H1 (cell line): ENCODE data around the gene EPHB1. TPM values are rescaled to one million over a fixed set of nuclear protein-coding genes. Genes with fewer than 3 reads are reported as not detected.

Experiments
- CTCF ChIA-PET: fragments of 300-600 bp; sonication (Branson Sonifier 250); formaldehyde crosslinking; loops from one replicate; lab custom pipeline; 2021; ENCODE audit not compliant: partially characterized antibody; lab: Charles Lee
- POLR2A ChIA-PET: fragments of 300-600 bp; sonication (Branson Sonifier 250); formaldehyde crosslinking; loops from one replicate; lab custom pipeline; 2021; ENCODE audit warnings: inconsistent platforms; ENCODE audit not compliant: partially characterized antibody; lab: Charles Lee
- DNase-seq, 2 experiments: peaks; one replicate each; pipeline versions ENCODE4 v3.0.0 to v3.0.0-alpha.2; 2010 to 2022; ENCODE audit warnings: low spot score in 2 of 2, low read depth in 1 of 2, mixed read lengths in 1 of 2
- FAIRE-seq: peaks from 2 replicates; lab custom pipeline; 2011; peaks lifted over from hg19 to GRCh38; lab: Jason Lieb, UNC
- H2AFZ ChIP-seq: 2 replicates; pipeline ENCODE4 v1.8.1; 2012; ENCODE audit warnings: low read length, inconsistent platforms
- H2AK5ac ChIP-seq: 2 replicates; pipeline ENCODE4 v1.6.1; 2013; ENCODE audit warnings: low read depth, low read length
- H2BK120ac ChIP-seq: replicated peaks from 2 replicates; pipeline ENCODE3; 2013; ENCODE audit warnings: low read depth, low read length, inconsistent platforms
- H2BK12ac ChIP-seq: 2 replicates; pipeline ENCODE4 v1.6.1; 2013; ENCODE audit warnings: low read depth, low read length
- H2BK15ac ChIP-seq: 2 replicates; pipeline ENCODE4 v1.6.1; 2013; ENCODE audit warnings: low read length
- H2BK20ac ChIP-seq: 2 replicates; pipeline ENCODE4 v1.6.1; 2013; ENCODE audit warnings: low read length
- H2BK5ac ChIP-seq: 2 replicates; pipeline ENCODE4 v1.6.1; 2013; ENCODE audit warnings: low read depth, low read length
- H3K14ac ChIP-seq: 2 replicates; pipeline ENCODE4 v1.6.1; 2013; ENCODE audit warnings: inconsistent platforms; ENCODE audit not compliant: insufficient read length
- H3K18ac ChIP-seq: 2 replicates; pipeline ENCODE4 v1.6.1; 2013; ENCODE audit warnings: low read length; ENCODE audit errors: extremely low read depth
- H3K23ac ChIP-seq: 2 replicates; pipeline ENCODE4 v1.6.1; 2013; ENCODE audit warnings: inconsistent platforms; ENCODE audit not compliant: insufficient read length
- H3K23me2 ChIP-seq: 2 replicates; pipeline ENCODE4 v1.6.1; 2013; ENCODE audit warnings: low read depth, low read length
- H3K27ac ChIP-seq: 2 replicates; pipeline ENCODE4 v1.6.1; 2011; ENCODE audit warnings: low read depth, low read length, inconsistent platforms
- H3K27me3 ChIP-seq, 4 experiments: replicated peaks in 1 of 4; 1 replicate in 1 of 4; 2 replicates in 3 of 4; pipeline versions ENCODE4 v1.6.1 to v1.8.1; 2011 to 2013; ENCODE audit warnings: low read length in 3 of 4, mild to moderate bottlenecking in 3 of 4, inconsistent platforms in 2 of 4, mixed read lengths in 2 of 4, moderate library complexity in 1 of 4; ENCODE audit not compliant: control insufficient read depth in 3 of 4, insufficient read depth in 3 of 4; ENCODE audit errors: extremely low read depth in 1 of 4
- H3K36me3 ChIP-seq, 4 experiments: 2 replicates each; pipeline versions ENCODE4 v1.6.1 to v1.8.1; 2011 to 2013; ENCODE audit warnings: mild to moderate bottlenecking in 4 of 4, low read length in 3 of 4, moderate library complexity in 2 of 4, control low read depth in 1 of 4, inconsistent platforms in 1 of 4; ENCODE audit not compliant: insufficient read depth in 4 of 4, control insufficient read depth in 2 of 4
- H3K4ac ChIP-seq: replicated peaks from 2 replicates; pipeline ENCODE3; 2013; ENCODE audit warnings: low read length, low read depth, mixed read lengths, inconsistent platforms; ENCODE audit not compliant: insufficient read length
- H3K4me1 ChIP-seq, 4 experiments: replicated peaks in 1 of 4; 1 replicate in 1 of 4; 2 replicates in 3 of 4; pipeline versions ENCODE4 v1.6.1 to v1.8.1; 2011 to 2013; ENCODE audit warnings: low read length in 3 of 4, inconsistent platforms in 2 of 4, mixed read lengths in 1 of 4; ENCODE audit not compliant: insufficient read depth in 4 of 4, control insufficient read depth in 3 of 4
- H3K4me2 ChIP-seq, 2 experiments: 2 replicates each; pipeline versions ENCODE4 v1.6.1 to v1.8.1; 2011 to 2013; ENCODE audit warnings: low read depth in 2 of 2, low read length in 2 of 2, control low read depth in 1 of 2, inconsistent platforms in 1 of 2, mild to moderate bottlenecking in 1 of 2; ENCODE audit not compliant: insufficient read depth in 1 of 2
- H3K4me3 ChIP-seq, 4 experiments: fragments of 200-600, 300-600 bp in 1 of 4; sonication (generic), shearing (Covaris generic), sonication (Bioruptor Twin) in 1 of 4; 2 replicates each; pipeline versions ENCODE4 v1.5.1 to v1.8.1; 2011 to 2016; ENCODE audit warnings: low read length in 4 of 4, low read depth in 3 of 4, control low read depth in 2 of 4, inconsistent platforms in 2 of 4, mild to moderate bottlenecking in 2 of 4, mixed read lengths in 1 of 4, moderate library complexity in 1 of 4; ENCODE audit not compliant: insufficient read depth in 2 of 4; ENCODE audit errors: extremely low read depth in 1 of 4
- H3K56ac ChIP-seq: replicated peaks from 2 replicates; pipeline ENCODE3; 2013; ENCODE audit warnings: low read depth, mild to moderate bottlenecking, mixed read lengths, low read length, inconsistent platforms; ENCODE audit not compliant: insufficient read length
- H3K79me1 ChIP-seq: 2 replicates; pipeline ENCODE4 v1.6.1; 2013; ENCODE audit warnings: low read depth, low read length, control low read depth
- H3K79me2 ChIP-seq, 2 experiments: 2 replicates each; pipeline versions ENCODE4 v1.6.1 to v1.8.1; 2012 to 2013; ENCODE audit warnings: low read length in 2 of 2, mild to moderate bottlenecking in 2 of 2, inconsistent platforms in 1 of 2; ENCODE audit not compliant: insufficient read depth in 2 of 2, control insufficient read depth in 1 of 2
- H3K9ac ChIP-seq, 4 experiments: replicated peaks in 1 of 4; 1 replicate in 1 of 4; 2 replicates in 3 of 4; pipeline versions ENCODE4 v1.6.1 to v1.8.1; 2011 to 2013; ENCODE audit warnings: low read depth in 3 of 4, low read length in 3 of 4, control low read depth in 2 of 4, mild to moderate bottlenecking in 2 of 4, moderate library complexity in 2 of 4, inconsistent platforms in 1 of 4; ENCODE audit errors: extremely low read depth in 1 of 4
- H3K9me3 ChIP-seq, 2 experiments: 2 replicates each; pipeline versions ENCODE4 v1.6.1 to v1.8.1; 2012 to 2013; ENCODE audit warnings: mild to moderate bottlenecking in 2 of 2, moderate library complexity in 2 of 2, control low read depth in 1 of 2, inconsistent platforms in 1 of 2, low read depth in 1 of 2, low read length in 1 of 2, mixed read lengths in 1 of 2; ENCODE audit not compliant: insufficient read depth in 2 of 2
- H4K20me1 ChIP-seq, 2 experiments: replicated peaks in 1 of 2; 2 replicates each; pipeline versions ENCODE3 to v1.8.1; 2011 to 2013; ENCODE audit warnings: inconsistent platforms in 2 of 2, low read length in 2 of 2, mild to moderate bottlenecking in 1 of 2; ENCODE audit not compliant: insufficient read depth in 2 of 2, control insufficient read depth in 1 of 2
- H4K5ac ChIP-seq: 2 replicates; pipeline ENCODE4 v1.6.1; 2013; ENCODE audit warnings: low read length, low read depth, mixed read lengths, inconsistent platforms; ENCODE audit not compliant: insufficient read length
- H4K8ac ChIP-seq: 2 replicates; pipeline ENCODE4 v1.8.0; 2013; ENCODE audit warnings: mild to moderate bottlenecking, moderate library complexity, low read length, inconsistent platforms; ENCODE audit not compliant: insufficient read depth; ENCODE audit errors: extremely low read depth
- H4K91ac ChIP-seq: replicated peaks from 2 replicates; pipeline ENCODE3; 2013; ENCODE audit warnings: low read length, mixed read lengths, inconsistent platforms; ENCODE audit not compliant: insufficient read length
- ASH2L ChIP-seq: fragments of 200-600, 300-600 bp; sonication (generic); IDR thresholded peaks from one replicate; pipeline ENCODE4 v1.7.1; 2017; ENCODE audit warnings: low read length
- ATF3 ChIP-seq: IDR thresholded peaks from 2 replicates; pipeline ENCODE4 v1.6.1; 2011; ENCODE audit warnings: low read depth, mild to moderate bottlenecking, low read length; ENCODE audit not compliant: insufficient read depth
- BACH1 ChIP-seq: IDR thresholded peaks from 2 replicates; pipeline ENCODE4 v1.6.1; 2012; ENCODE audit warnings: low read length, improper control_type of control experiment
- CBX5 ChIP-seq: fragments of 300-800, 300-1000 bp; sonication (generic); IDR thresholded peaks from 2 replicates; pipeline ENCODE4 v1.7.1; 2016; ENCODE audit warnings: antibody characterized with exemption, low read length, low read depth
- CHD2 ChIP-seq: IDR thresholded peaks from 2 replicates; pipeline ENCODE4 v1.6.1; 2012; ENCODE audit warnings: low read length, improper control_type of control experiment
- JUN ChIP-seq: IDR thresholded peaks from 2 replicates; pipeline ENCODE4 v1.6.1; 2011; ENCODE audit warnings: low read depth, mild to moderate bottlenecking, improper control_type of control experiment, low read length
- KDM1A ChIP-seq: fragments of 200-600, 300-600 bp; sonication (generic); IDR thresholded peaks from 2 replicates; pipeline ENCODE4 v1.7.1; 2016; ENCODE audit warnings: mild to moderate bottlenecking, low read length, borderline replicate concordance
- POLR2A ChIP-seq, 2 experiments: IDR thresholded peaks; 1 replicate in 1 of 2; 2 replicates in 1 of 2; pipeline ENCODE4 v1.6.1; 2011; ENCODE audit warnings: low read depth in 2 of 2, low read length in 2 of 2, mild to moderate bottlenecking in 2 of 2; ENCODE audit errors: control extremely low read depth in 1 of 2
- RNF2 ChIP-seq: fragments of 200-900, 300-1000 bp; sonication (generic); IDR thresholded peaks from 2 replicates; pipeline ENCODE4 v1.7.1; 2016; ENCODE audit warnings: borderline replicate concordance, low read depth, mild to moderate bottlenecking, antibody characterized with exemption, low read length; ENCODE audit not compliant: poor library complexity, severe bottlenecking; ENCODE audit errors: missing control alignments
- SP4 ChIP-seq: IDR thresholded peaks from 2 replicates; pipeline ENCODE4 v1.6.1; 2012; ENCODE audit warnings: low read length, inconsistent platforms
- TAF7 ChIP-seq: optimal IDR thresholded peaks from 2 replicates; pipeline ENCODE3; 2011; ENCODE audit warnings: low read depth, mild to moderate bottlenecking, inconsistent platforms, low read length, moderate library complexity, borderline replicate concordance
- WGBS, 2 experiments: shearing (Covaris generic) in 1 of 2; methylation state at CpG; one replicate each; pipeline versions ENCODE4 v1.1.6 to v1.1.7; 2013 to 2015; ENCODE audit warnings: low lambda C conversion rate in 2 of 2, mixed read lengths in 2 of 2, inconsistent platforms in 1 of 2, low coverage in 1 of 2, missing lambda C conversion rate in 1 of 2; ENCODE audit not compliant: insufficient replicate concordance in 2 of 2, insufficient coverage in 1 of 2, insufficient read length in 1 of 2; ENCODE audit errors: extremely low coverage in 1 of 2, missing lambda C conversion rate in 1 of 2; 5-methylcytosine and 5-hydroxymethylcytosine counted together
- polyA plus RNA-seq, 7 experiments: library from polyadenylated mRNA; depleted of rRNA in 3 of 7; stranded (reverse) in 5 of 7; unstranded in 2 of 7; fragments of >200 nt in 5 of 7; fragments of 200-250 nt in 2 of 7; gene quantifications; 1 replicate in 5 of 7; 2 replicates in 1 of 7; 4 replicates in 1 of 7; pipeline versions ENCODE4 v1.2.1 to v1.2.3, GENCODE V29; 2011 to 2013; ENCODE audit warnings: missing spikeins in 2 of 7, mixed read lengths in 2 of 7
- total RNA-seq: library from RNA; stranded (reverse); fragmentation: NEBNext Ultra II Directional; extraction: Animal tissue kit (Norgen Biotek cat#: 25700); gene quantifications from 2 replicates; pipeline ENCODE4 v1.2.1, GENCODE V29; 2021

EPHB1 gene
- total and polyA plus RNA-seq, 2 of the 8 experiments (the other 6 are each of a cell fraction or from before 2014, with no cell fraction given): 3.5 to 5.9 TPM

DNA sequence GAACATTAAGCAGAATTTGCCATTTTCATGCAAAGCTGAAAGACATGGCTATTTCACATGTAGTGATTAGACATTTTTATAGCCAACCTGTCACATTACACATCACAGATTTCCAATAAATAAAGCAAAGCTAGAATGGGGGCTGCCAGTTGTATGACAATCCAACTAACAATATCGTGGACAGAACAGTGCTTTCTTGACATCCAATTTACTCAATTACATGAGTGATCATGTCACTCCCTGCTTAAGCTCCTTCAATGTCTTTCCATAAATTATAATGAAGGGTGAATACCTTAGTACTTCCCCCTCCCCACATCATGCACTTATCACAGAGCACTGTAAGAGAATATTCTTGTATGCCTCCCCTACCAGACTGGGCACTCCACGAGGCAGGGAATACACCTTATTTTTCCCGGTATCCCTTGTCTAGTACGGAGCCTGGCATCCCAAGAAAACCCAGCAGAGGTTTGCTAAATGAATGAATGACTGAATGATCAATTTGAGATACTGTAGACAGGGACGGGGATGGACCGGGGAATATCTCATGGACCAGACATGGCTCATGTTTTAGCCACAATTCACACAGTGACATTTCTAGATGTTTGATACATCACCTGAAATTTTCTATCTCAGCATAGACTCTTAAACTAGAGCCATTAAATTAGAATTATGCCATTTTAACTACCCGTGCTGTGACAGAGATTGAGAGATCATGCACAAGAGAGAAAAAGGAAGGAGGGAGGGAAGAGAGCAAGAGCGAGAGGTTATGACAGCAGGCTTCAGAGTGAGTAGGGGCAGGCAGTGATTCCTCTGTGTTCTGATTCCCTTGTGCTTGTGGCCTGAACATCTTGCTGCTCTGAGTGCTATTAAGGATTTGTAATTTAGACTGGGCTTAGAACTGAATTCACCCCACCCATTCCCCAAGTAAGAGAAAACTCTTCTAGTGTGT, 77.7 kb downstream of the EPHB1 start:
- Histone ChIP-seq H2BK120ac (no peak overlapping the region), H4K5ac (no peak overlapping the region), H2AK5ac (no peak overlapping the region), H3K9ac (no peak overlapping the region), H4K8ac (no peak overlapping the region), H3K27me3 (no peaks in the 10 kb centered on the region), H2AFZ (no peak overlapping the region), H4K91ac (no peak overlapping the region), H3K23me2 (no peaks in the 10 kb centered on the region), H3K4me3 (no peak overlapping the region), H3K4me1 (no peaks in the 10 kb centered on the region; a peak in 1 of 7 replicates), H3K36me3 (no peaks in the 10 kb centered on the region), H3K56ac (no peak overlapping the region), H3K14ac (no peak overlapping the region), H2BK5ac (no peak overlapping the region), H3K4me2 (no peak overlapping the region), H3K79me1 (no peaks in the 10 kb centered on the region; the same call in none of the 2 replicates), H2BK12ac (no peak overlapping the region), H3K79me2 (no peaks in the 10 kb centered on the region), H3K18ac (no peak overlapping the region), H4K20me1 (no peaks in the 10 kb centered on the region), H2BK15ac (no peak overlapping the region), H3K4ac (no peak overlapping the region), H2BK20ac (no peak overlapping the region), H3K27ac (no peak overlapping the region), H3K23ac (no peak overlapping the region), H3K9me3 (no peaks in the 10 kb centered on the region)
- ChIA-PET POLR2A (no interaction called here), CTCF (interaction anchor here (0.8 to 1.6 kb wide), 8 partner anchors 9 to 231 kb away, joined by 3 to 4 read pairs (median 3); no protein-coding TSS in a partner anchor)
- WGBS, 2 experiments: 90% methylated on average over 8 of the region's 8 CpGs; no CpG with 5 or more reads in 1 of the 2 experiments
- FAIRE-seq (no peak), DNase-seq (no peak)
- TF ChIP-seq POLR2A (IDR thresholded peaks at IDR 0.05; ENCODE audit: control extremely low read depth in 1 of 2, low read depth in 2 of 2, low read length in 2 of 2) (no peak), JUN (no peak), KDM1A (no peak), CBX5 (no peak), RNF2 (no peak), SP4 (no peak), CHD2 (no peak), TAF7 (no peak), ATF3 (no peak), BACH1 (no peak), ASH2L (no peak)
